Fibroblast of skin of back (primary cell): ENCODE results near the gene PROX1. TPM values are rescaled to one million over a fixed set of nuclear protein-coding genes. Genes with fewer than 3 reads are reported as not detected.

Experiments
- DNase-seq: peaks from one replicate; pipeline ENCODE4 v3.0.0-alpha.2; 2013
- polyA plus RNA-seq, 2 experiments: library from polyadenylated mRNA; unstranded; fragments of 120-200 nt; gene quantifications; one replicate each; pipeline ENCODE4 v1.2.1, GENCODE V29; 2013; ENCODE audit not compliant: insufficient read length in 2 of 2

The PROX1 gene, protein sequence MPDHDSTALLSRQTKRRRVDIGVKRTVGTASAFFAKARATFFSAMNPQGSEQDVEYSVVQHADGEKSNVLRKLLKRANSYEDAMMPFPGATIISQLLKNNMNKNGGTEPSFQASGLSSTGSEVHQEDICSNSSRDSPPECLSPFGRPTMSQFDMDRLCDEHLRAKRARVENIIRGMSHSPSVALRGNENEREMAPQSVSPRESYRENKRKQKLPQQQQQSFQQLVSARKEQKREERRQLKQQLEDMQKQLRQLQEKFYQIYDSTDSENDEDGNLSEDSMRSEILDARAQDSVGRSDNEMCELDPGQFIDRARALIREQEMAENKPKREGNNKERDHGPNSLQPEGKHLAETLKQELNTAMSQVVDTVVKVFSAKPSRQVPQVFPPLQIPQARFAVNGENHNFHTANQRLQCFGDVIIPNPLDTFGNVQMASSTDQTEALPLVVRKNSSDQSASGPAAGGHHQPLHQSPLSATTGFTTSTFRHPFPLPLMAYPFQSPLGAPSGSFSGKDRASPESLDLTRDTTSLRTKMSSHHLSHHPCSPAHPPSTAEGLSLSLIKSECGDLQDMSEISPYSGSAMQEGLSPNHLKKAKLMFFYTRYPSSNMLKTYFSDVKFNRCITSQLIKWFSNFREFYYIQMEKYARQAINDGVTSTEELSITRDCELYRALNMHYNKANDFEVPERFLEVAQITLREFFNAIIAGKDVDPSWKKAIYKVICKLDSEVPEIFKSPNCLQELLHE
- 0.40 TPM for polyA plus RNA-seq (2013, experiment 1 of 2; ENCODE audit: insufficient read length)
- 0.42 TPM for polyA plus RNA-seq (2013, experiment 2 of 2; ENCODE audit: insufficient read length)

DNA sequence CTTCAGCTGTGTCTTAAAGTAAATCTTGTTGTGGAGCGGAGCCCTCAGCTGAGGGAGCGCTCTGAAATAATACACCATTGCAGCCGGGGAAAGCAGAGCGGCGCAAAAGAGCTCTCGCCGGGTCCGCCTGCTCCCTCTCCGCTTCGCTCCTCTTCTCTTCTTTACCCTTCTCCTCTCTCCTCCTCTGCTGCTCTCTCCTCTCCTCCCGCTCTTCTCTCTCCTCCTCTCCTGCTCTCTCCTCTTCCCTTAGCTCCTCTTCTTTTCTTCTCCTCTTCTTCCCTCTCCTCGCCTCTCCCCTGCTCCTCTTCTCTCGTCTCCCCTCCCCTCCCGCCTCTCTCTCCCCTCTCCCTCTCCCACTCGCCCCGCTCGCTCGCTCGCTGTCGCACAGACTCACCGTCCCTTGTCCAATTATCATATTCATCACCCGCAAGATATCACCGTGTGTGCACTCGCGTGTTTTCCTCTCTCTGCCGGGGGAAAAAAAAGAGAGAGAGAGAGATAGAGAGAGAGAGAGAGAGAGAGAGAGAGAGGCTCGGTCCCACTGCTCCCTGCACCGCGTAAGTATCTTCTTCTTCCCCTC lies at the start of gene PROX1:
TSS of gene PROX1 (plus strand) at position 47 of the 580 bp plus-strand sequence. CDS start 8,563 bp downstream, outside the sequence.
- DNase-seq, result peak; percentile 86

DNA sequence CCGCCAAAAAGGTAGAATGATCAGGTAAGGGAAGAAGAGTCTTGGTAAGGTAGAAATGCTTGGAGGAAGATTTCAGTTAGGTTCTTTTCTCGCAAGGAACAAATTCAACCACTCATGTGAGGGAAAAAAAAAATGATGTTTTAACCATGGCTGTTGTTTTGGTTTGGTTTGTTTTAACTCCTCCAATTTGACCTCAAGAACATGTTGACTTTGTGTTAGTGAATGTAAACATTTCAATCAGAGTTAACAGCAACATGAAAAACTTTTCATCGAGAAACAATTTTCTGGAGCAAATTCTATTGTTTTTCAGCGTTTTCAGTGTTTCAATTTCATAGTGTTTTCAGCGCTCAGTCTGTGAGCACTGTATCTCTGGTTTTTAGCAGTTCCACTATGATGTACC lies 49.0 kb upstream of the PROX1 start:
- DNase-seq, result no peak

DNA sequence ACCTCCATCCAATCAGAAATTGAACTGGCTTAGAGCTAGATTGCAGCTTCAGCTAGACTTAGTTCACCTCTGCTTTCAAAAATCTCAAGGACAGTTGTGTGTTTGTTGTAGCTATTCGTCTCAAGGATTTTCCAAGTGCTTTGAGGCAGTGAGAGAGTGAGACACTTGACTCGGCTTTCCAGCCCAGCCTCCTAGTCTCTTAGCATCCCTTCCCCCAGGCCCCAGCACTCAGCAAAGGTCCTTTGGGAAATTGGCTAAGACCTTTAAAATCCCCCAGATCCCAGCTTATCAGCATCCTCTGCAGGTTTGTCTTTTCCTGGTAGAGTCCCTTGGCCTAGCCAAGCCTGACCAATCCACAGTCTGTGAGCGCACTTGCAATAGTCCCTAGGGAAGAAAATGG lies 47.9 kb upstream of the PROX1 start:
- no peak for DNase-seq

DNA sequence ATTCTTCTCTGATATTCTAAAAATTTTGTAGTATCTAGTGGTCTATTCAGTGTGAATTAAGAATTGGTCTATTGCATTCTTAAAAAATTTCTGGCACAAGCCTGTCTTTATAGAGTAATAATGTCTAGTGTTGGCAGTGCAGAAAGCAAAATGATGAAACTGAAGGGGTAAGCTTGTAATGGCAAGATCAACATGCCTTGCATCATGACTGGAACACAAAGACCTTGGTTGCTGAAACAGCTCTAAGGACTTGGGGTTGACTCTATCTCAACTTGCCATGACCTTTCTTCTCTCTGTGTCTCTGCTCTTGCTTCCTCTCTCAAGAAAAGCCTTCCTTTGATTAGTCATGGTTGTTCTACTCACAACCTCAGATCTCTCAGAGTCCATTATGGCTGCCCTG lies 46.8 kb upstream of the PROX1 start:
- no peak for DNase-seq

DNA sequence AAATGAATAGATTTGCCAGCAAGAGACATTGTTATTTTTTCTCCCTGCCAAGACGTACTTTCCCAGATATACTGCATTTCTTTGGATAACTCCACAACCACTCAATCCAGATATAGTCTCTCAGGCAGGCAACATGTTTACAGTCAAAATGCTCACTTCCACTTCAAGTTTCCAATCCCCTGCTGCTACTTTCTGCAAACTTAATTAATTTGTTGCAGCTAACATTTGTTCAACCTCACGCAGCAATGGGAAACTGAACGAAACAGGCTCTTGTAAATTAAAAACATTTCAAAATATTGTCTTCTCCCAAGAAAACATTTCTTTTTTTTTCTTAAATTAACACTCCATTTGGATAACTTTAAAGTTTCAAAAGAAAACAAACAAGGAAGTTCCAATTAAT lies 45.7 kb upstream of the PROX1 start:
- DNase-seq, result no peak

DNA sequence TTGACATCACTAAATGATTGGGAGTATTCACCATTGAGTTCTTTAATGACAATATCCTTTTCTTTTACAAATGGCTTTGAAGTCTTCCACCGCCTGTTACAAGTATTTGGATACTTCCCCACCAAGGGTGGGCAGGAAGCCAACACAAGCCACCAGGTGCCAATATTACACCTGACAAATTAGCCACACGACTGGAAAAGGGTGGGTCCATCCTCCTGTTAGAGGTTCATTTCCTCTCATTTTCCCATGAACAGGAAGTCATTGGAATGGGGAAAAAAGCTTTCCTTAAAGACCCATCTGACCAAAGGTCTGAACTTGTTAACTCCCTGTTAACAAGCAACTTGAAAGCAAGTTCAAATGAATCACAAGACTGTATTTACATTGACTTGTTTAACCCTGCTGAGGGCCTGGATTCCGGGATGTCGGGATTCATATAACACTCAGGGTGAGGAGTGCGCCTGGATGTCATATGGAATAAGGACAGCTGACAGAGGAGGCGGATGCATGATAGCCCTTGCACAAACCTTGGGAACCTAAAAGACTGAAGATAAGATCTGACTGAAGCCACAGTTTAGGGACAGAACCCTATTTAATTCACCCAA lies 40.5 kb upstream of the PROX1 start:
- no peak for DNase-seq

DNA sequence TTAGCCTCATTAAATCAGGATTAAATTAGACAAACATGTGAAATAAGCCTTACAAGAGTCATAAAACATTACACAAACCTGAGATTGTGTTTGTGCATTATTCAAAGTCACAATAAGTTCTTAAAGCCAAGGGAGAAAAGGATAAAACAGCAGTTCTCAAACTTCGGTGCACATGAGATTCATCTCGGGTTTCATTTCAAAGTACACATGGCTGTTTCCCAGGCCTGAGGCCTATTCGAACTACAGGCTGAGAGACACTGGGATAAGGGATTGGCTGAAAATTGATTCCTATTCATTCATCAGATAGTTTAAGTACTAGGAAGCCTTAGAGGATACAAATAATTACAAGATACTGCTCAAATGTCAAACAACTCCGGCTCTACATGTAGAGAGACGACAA lies 35.9 kb upstream of the PROX1 start:
- DNase-seq, result no peak

DNA sequence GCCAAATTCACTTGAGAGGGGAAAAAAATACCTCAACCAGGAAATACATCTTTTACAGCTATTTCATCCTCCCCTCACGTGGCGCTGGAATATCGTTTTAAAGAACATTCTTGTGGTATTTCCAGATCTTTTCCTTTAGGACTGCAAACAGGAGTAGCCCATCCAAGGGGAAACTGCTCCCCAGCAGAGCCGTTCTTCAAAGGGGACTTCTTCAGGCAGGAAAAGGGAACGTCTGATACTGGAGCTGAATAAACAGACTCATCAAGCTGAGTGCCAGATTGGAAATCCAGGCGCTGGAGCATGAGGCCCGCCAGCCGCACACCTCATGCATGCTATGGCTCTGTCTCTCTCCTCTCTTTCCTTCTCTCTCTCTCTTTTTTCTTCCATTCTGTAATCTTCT lies 34.0 kb upstream of the PROX1 start:
- no peak for DNase-seq

DNA sequence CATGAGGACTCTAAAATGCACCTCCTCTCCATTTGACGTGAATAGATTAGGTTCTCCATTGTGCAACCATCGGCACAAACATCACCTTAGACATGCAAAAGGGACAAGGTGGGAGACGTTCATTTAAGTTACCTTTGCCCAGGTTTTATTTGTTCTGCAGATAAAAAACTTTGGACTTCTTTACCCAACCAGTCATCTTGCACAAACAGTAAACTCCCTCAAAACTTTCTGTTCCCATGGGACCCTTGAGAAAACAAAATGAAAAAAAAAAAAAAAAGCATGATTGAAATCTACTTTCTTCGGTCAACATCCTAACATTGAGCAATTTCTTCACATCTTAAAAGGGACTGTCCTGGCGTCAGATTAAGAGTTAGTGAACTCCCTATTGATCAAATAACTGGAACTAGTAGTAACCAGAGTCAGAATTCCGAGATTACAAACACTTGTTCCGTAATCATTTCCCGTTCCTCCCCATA lies 31.4 kb upstream of the PROX1 start:
- DNase-seq, result no peak

DNA sequence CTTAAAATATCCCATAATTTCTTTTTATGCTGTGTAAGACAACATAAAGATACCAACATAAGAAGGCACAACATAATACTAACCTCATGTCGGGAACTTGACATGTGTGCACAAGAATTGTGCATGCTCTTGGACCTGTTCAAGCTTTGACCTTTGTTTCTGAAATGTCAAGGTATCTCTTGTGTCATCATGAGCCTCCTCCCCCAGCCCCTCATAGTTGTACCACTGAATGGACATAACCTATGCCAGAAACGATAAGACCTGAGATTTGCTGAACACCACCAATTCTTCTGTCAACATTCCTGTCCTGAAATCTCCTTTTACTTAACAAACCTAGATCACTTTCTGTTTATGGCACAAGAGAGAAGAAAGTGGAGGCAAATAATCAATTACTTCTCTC lies 29.4 kb upstream of the PROX1 start:
- no peak for DNase-seq

DNA sequence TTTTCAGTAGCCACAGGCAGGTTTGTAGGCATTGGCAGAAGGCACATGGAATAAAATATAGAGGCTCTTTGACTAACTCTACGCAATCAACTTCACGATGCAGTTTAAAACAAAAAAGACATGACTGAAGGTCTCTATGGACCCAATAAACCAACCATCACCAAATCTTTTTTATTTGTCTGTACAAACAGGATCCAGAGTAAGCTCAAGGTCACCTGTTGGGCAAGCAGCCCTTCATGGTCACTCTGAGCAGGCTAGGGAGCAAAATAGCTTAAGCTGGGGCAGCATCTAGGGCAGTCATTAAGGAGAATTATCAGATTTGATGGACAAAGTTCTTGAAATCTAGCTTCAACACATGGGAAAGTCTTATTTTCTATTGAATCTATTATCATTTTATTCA lies 26.8 kb upstream of the PROX1 start:
- no peak for DNase-seq

DNA sequence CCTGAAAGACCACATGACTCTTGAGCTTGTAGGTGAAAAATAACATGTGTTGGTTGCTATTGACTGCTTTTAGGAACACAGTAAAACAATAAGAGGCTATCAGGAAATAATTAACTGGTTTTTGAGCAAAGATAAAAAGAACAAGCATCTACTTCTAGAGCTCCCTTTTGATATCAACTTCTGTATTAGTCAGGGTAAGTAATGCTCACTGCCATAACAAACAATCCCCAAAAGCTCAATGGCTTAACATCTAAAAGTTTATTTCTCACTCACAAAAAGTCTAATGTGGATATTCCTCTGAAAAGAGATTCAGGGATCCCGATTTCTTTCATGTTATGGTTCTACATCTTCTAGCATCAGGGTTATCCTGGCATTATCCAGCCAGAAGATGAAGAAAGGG lies 25.3 kb upstream of the PROX1 start:
- no peak for DNase-seq

DNA sequence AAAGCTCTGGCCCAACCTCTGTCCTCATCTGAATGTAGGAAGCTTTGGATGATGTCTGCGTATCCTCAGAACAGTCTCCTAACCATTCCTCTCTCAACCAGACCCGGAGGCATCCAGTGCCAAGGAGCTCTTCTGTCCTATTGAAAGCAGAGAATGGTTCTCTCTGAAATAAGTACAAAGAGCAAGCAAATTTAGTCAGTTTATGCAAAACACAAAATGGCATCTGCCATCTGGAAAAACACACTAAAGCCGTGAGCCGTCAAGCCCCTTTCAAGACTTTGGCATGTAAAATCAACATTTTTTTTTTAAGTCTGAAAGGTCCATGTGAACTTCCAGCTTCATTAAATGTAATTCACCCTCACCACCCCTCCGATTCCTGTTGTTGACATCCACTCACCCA lies 21.7 kb upstream of the PROX1 start:
- no peak for DNase-seq

DNA sequence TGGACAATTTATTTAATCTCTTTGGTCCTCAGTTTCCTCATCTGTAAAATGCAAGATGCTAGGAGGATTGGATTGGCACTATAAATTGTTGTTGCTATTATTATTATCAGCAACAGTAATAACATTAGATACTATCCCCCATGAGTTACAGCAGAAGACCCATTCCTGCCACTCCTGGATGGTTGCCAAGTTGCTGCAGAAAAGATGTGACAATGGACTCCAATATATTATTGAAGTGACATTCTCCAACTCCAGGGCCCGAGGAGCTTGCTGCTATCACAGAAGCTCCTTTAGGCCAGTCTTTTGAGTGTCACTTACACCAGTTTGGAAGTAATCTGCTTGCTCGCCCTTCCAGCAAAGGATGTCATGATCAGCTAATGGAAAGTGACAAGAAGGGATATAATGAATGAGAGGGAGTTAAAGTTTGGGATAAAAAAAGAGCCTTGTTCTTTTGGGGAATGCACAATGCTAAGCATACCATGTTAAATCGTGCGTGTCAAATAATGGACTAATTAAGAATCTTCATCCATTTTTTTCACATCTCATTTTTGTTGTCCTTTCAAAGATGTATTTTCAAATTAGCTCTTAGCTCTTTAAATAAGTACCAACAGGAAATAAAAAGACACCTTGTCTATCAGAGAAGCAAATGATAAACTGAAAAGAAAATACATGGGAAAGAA lies 19.5 kb upstream of the PROX1 start:
- DNase-seq, result no peak

DNA sequence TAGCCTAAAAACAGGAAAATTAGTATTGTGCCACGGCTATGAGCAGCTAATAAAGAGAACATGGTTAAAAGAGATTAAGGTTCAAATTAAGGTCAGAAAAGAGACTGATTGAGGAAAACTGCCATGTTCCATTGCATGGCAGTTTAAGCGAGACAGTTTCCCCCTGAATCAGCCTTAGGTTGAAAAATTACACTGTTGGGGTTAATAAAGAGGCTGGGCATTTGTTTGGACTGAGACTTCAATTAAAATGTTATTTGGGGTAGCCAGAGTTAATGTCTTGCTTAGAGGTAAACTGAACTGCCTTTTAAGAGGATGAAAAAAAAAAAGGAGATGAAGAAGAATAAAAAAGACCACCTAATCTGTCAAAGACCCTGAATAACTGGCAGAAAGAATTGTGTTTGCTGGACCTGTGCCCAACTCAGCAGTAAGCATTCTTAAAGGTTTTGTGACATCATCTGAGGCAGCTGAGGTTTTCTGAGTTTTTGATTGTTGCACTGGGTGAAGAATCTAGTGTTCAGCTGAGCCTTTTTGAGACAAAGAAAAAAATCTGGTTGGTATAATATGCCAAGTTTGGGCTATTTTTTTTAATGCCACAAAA lies 17.7 kb upstream of the PROX1 start:
- DNase-seq, result no peak

DNA sequence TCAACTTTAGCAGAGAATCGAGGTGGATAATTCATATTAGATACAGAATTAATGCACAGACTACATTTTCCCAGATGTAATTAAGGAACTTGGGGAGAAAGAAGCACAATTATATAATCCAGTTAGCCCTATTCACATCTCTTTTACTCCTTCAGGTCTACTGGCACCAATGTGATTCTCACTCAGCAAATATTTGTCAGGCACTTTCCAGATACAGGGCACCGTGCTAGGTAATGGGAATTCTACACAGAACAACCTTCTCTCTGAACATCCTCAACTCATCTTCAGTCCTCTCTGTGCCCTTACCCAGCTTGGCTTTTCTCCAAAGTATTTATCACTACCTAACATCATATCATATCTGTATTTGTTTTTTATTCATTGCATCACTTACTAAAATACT lies 15.6 kb upstream of the PROX1 start:
- no peak for DNase-seq

DNA sequence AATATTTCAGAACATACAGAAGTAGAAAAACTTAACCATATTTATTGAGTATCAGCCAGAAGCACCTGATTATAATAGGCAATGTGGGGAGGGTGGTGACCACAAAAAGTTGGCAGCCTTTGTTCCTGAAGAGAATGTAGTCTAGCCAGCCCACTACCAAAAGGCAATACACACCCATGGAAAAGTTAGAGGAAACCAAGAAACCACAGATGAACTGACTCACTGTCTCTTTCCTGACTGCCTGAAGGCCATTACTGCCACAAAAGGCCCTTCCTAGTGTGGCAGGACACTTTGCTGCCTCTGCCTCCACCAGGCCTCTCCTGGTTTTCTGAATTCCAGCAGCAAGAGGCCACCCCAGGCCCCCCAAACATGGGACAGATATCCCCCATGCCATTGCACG lies 14.6 kb upstream of the PROX1 start:
- no peak for DNase-seq

DNA sequence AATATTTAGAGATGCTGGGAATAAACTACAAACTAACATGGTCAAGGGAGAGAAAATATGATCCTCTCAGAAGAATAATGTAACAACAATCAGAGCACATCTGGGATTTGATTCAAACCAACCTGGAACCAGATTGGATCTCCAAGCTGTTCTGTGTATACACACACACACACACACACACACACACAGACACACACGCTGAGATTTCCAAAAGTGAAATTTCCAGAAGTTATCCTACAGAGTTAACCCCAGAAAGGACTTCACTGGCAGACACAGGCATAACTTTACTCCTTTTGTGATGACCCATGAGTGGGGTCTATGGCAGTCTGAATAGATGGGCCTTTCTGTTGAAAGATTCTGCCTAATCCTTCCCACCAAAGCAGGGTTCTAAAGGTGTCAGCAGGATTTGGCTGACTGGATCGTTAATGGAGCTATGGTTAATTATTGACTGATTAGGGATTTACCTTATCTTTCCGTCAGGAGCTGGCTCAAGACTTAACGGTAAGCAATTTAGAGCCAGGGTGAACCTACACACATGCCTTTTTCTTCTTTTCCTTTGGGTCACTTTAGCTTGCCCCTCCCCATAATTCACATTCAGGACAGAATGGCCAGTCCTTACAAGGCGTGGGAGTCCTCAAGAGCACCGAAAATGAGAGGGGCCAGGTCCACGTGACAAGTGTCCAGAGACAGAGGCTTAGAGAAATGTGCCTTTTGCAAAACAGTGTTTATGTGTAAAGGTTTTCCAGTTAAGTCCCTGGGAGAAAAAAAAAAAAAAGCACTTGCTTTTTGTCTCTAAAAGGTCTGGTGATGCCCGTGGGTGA lies 10.9 kb upstream of the PROX1 start:
- DNase-seq, result no peak

DNA sequence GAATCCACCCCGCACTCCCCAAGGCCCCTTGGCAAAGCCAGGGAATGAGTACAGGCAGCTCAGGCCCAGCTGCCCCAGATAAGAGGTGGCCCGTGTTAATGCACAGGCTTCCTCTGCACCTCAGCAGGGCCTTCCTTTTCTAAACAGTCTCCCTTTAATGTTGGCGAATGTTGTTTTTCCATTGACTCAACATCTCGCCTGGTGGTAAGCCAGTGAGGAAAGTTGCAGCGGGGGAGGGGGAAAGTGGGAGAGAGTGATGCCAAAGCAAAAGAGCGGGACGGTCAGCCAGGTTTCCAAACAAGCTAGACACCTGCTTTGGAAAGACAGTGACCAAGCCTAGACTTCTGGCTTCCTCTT lies 10.3 kb upstream of the PROX1 start:
- DNase-seq, result no peak

DNA sequence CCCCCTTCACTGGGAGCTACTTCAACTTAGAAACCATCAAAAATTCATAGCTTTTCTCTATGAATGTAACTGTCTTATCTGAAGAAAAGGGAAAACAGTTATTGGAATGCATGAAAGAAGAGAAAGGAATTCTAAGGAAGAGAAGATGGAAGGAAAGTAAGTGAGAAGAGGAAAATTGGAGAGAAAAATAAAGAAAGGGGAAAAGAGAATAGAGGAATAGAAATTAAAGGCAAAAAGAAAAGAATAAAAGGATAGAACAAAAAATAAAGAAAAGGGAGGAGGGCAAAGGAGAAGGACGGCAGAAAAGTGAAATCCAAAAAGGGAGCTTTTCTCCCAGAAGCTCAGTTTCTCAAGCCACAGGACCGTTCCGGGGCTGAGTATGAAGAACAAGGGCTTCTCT lies 9.9 kb upstream of the PROX1 start:
- DNase-seq, result no peak
